Measurements from ENCODE around the gene EPHA5.

- TF ChIP-seq, protein P1, sequence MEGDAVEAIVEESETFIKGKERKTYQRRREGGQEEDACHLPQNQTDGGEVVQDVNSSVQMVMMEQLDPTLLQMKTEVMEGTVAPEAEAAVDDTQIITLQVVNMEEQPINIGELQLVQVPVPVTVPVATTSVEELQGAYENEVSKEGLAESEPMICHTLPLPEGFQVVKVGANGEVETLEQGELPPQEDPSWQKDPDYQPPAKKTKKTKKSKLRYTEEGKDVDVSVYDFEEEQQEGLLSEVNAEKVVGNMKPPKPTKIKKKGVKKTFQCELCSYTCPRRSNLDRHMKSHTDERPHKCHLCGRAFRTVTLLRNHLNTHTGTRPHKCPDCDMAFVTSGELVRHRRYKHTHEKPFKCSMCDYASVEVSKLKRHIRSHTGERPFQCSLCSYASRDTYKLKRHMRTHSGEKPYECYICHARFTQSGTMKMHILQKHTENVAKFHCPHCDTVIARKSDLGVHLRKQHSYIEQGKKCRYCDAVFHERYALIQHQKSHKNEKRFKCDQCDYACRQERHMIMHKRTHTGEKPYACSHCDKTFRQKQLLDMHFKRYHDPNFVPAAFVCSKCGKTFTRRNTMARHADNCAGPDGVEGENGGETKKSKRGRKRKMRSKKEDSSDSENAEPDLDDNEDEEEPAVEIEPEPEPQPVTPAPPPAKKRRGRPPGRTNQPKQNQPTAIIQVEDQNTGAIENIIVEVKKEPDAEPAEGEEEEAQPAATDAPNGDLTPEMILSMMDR (IDR thresholded peaks at IDR 0.05; ENCODE audit: borderline replicate concordance, extremely low read depth, low read length, poor library complexity, severe bottlenecking), result no peak
- no peak for TF ChIP-seq EZH2 (IDR thresholded peaks at IDR 0.05; ENCODE audit: borderline replicate concordance, low read depth, low read length, severe bottlenecking)
Measured at GRCh38 chr4:65589331-65589730, 81.0 kb downstream of the EPHA5 start.

Data from DND-41 (cell line).